ENCODE measurements around the gene CPN2.

Gene CPN2

DNA sequence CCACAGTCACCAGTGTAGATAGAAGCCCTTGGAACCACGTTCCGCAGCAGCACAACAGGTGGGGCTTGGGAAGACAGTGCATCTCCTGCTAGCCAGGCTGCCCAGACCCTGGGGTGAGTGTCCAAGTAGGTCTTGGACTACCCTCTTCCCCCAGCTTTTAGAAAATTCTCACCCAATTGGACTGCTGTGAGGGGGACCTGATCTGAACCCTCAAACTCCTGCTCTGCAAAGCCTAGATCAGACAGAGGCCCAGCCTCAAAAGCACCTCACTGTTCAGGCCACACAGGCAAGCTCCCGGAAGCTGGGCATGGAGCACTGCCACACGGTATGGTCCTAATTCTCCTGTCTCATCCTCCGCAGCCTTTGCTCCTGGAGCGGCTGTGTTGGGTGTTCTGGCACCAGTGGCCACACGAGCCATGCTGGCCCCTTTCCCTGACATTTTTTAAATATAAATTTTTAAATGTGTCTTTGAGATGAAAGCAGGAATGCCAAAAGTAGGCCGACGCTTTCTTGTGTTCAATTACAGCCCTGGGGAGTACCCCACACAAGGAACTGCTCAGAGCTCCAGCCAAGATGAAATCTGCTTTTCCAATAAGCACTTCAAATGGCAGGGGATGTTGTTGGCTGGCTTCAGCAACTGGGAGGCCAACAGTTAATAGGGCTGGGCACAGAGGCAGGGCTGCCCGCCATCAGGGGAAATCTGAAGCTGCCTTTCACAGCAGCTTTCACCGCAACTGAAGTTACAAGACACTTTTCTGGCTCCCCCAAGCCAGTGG is 40.9 kb downstream of the CPN2 start:
- DNase-seq, result no peak

DNA sequence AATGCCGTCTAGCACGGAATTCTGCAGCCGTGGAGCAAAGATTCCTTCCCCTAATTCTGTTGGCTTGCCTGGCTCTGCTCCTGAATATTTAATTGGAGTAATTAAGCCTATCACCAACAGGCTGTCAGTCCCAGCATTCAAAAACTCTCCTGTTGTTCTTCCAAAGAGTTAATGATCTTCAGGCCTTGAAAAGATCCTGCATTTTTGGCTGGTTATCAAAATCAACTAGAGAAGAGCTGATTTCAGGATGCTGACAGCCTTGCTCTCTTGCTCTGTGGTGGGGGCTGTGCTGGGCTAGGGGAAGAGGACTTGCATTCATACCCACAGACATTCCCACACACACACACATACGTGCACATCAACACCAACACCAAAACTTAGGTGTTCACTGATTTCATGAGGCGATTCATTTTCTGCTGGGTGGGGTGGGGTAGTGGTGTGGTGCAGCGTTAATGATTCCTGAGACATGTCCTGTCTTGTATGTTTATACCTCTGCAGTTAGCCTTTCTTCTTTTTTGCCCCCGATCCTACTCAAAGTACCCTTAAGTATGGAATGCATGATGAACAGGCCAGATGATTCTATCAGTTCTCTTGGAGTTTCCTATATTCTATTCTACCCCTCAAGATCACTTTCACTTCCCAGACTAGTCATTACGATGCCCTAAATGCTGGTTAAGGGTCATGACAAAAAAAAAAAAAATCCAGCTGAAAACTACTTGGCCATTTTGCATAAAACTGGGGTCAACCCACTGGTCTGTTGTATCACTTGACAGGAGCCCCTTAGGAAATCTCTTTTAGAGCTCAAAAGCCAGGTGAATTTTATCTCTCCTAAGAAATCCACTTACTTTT is 42.3 kb downstream of the CPN2 start:
- DNase-seq, result no peak

DNA sequence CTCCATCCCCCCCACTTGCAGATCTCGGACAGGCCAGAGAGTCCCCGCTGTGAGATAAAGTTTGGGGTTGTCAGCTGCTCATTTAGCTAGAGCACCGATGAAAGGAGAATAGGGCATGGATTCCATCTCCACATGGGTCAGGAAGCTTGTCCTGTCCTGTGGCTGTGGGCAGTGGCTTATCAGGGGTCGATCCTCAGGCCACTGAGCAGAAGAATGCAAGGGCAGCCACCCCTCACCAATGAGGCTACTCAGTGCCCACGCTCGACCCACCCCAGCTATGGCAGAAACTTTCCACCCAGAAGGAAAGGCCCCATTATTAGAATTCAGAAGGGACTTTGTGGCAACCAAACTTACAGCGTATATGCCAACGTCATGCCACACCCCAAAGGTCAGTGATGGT is 43.3 kb downstream of the CPN2 start:
- DNase-seq, result no peak

DNA sequence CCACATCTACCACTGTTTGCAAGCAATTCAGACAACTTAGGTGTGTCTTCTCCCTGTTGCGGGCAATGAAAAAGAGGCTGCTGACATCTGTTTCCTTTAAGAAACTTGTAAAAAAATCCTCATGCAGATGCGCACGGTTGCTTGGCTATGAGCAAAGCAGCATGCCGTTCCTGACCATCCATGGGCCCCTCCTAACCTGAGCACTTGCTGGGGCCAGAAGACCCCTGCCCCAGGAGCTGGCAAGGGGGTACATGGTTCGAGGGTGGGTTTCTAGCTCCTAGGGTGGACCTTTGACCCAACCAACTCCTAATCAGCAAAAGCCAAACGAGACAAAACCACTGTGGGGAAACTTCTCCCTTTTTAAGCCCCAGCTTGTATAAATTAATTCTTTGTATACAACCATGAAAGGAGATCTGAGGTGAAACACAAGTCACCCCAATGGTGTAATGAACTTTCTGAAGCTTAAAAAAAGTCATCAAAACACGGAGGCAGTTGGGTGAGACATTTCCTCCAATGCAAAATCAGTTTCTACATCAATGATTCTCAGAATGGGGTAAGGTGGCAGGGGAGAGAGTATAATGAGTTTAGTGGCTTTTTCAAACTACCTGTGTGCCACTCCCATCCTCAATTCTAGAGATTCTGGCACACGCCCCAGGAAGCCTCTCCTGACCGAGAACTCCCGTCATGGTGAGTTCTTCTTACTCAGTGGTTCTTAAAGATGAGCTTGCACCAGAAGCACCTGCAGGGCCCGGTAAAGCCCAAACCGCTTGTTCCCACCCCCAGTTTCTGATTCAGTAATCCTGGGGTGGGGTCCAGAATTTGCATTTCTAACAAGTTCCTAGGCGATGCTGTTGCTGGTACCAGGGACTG is 44.1 kb downstream of the CPN2 start:
- DNase-seq, result no peak

DNA sequence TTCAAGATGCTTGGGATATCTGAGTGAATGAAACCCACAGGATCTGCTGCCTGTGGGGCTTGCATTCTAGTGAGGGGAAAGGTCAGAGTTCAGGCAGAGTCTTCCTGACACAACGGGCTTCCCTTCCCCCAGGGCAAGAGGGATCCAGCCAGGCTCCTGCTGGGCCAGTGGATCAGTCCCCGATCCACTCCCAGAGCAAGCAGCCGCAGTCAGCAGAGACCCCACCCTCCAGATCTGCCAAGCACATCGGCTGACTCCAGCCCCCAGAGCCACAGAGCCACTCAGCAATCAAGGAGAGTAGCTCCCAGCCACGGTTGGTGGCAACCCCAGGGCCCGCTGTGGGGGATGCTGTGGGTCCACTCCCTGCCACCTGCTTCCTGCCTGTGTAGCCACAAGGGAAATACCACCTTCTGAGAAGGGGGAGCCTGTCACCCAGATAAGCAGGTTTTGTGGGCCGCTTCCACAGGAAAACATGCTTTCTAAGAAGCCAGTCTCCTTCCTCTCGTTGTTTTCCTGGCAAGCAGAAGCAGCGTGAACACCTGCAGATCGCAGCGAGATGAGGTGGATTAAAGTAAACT is 44.9 kb downstream of the CPN2 start:
- DNase-seq, result peak; percentile 24

DNA sequence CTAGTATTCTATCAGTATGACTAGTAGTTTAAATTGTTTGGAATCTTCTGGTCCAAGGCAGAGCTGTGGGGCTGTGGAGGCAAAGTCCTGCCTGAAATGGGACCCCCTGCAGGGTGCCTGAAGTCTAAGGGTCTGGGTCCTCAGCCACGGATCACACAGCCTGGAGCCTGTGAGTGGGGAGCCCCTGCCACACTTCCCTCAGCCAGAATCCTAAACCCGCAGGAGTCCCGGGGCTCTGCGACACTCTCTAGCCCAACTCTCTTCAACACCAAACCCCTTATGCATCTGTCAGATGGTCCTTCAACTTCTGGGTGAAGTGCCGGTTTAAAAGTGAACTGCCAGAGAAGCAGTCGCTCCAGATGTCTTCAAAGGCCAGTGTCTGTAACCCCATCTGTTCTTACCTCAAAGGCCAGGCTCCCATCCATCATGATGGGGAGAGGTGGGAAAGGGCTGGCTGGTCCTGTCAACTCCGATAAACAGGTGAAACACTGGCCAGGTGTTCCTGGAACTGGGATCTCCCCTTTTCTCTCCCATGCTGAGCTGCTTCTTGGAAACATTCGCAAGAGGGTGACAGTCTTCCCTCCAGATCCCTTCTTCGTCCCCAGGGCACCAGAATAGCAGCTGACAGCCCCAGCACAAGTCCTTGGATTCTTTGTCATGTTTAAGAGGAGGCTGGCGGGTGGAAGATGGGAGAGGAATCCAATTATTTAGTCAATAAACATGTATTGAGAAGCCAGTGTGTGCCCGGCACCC is 45.6 kb downstream of the CPN2 start:
- no peak for DNase-seq

DNA sequence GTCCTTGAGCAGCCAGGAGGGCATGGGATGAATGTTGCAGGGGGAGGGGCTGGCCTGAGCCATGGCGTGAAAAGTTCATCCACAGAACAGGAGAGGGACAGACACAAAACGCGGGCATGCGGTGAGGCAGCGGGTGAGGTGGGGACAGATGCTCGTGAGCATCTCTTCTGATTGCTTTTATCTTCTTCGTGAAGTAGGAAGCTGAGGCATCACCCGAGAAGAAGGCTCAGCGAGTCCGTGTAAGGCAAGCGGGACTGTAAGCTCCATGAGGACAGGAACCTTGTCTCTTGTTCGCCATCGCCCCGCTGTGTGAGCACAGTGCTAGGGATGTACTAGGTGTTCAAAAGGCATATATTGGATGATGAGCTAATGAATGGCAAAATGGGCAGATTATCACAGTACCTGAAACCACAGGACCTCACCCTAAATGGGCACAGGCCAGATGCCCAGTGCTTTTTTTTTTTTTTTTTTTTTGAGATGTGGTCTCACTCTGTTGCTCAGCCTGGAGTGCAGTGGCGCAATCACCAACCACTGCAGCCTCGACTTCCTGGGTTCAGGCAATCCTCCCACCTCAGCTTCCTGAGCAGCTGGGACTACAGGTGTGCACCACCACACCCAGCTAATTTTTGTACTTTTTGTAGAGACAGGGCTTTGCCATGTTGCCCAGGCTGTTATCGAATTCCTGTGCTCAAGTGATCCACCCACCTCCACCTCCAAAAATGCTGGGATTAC is 46.8 kb downstream of the CPN2 start:
- no peak for DNase-seq

DNA sequence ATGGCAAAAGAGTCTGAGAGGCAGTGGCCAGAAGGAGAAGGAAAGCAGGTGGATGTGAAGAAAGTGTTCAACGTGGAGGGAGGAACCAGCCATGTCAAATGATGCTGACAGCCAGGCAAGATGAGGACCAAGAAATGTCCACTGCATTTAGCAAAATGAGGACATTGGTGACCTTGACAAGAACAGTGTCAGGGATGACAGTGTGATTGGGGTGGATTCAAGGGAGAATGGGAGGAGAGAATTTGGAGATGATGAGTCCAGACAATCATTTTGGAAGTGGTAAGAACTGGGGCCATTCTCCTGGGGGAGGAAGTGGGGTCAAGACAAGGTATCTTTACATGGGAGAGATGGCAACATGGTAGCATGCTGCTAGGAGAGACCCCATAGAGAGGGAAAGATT is 47.4 kb downstream of the CPN2 start:
- no peak for DNase-seq

DNA sequence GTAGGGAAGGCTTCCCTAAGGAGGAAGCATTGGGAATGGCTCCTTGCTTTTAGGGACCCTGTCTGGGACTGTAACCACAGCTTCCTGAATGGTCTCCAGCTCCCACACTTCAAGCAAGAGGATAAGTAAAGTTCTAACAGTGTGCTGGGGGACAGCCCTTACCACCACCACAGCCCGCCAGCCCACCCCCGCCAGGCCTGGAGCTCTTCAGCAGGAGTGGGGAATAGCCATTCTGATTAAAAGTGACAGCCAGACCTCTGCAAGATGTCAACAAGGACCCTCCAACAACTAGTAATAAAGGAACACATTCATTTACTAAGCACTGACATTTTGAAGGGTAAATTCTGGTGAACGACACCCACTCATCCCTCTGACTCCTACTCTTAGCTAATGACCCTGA is 49.4 kb downstream of the CPN2 start:
- no peak for DNase-seq

DNA sequence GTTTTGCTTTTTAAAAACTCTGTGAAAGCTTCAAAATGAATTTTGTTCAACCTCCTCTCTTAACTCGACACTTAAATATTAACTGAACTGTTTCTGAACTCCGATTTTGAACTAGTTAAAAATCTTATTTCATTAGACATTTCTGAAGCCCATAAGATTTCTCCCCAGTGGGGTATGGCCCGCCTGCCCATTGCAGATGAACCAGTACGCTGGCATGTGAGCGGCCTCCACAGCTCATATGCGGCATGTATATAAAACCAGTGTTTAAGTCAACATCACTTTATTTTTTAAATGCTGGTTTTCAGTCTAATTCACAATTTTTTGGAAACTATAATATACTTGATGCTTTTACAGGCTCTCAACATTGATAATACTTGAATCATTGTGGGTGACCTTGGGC is 50.2 kb downstream of the CPN2 start:
- no peak for DNase-seq

DNA sequence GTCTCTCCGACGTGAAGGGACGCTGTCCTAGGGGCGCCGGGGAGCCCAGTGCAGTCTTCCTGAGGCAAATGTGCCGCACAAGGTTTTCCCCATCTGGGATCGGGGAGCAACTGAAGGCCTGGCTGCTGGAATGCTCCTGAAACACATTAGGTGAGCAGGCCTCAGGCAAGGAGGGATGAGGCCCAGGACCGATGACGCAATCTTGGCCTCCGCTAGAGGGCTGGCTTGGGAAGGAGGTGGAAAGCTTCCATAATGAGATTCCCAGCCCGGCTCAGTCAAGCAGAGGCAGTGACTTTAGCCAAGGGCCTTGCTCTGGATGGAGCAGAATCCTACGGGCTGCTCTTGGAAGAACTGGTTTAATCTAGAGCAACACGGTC is 50.8 kb downstream of the CPN2 start:
- no peak for DNase-seq

DNA sequence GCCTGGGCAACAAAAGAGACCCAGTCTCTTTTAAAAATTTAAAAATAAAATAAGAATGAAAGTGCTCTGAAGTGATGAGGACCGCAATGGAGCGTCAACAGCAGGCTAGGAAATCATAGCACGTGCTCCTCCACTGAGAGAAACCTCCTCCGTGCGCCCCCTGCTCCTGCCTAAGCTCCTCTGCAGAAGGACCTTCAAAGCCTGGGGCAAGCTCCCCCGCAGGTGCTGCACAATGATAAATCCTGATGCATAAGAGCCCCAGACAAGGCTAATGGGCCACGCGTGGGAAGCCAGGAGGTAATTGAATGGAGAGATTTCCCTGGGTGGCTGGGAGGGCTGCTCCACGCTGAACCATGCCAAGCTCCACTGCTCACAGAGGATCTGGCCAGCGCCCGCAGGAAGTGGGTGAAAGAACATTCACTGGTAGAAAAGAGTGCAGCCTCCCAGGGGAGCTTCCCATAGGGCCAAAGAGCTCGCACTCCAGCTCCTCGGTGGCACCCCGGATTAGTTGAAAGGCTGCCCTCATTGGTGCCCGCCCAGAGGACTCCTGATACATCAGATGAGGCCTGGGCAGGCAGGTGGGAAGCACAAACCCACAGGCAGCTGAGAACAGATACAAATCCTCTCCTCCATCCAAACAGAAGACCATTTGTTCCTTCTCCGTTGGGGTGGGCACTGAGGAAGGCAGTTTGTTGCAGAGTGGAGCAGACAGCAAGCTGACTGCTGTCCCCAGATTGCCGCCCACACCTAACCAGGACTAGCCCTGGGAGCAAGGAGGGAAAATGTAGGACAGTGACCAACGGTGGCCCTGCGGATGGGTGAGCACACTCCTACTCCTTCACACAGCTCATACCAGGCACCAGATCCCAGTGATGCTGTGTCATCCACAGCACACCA is 52.5 kb downstream of the CPN2 start:
- DNase-seq, result no peak

DNA sequence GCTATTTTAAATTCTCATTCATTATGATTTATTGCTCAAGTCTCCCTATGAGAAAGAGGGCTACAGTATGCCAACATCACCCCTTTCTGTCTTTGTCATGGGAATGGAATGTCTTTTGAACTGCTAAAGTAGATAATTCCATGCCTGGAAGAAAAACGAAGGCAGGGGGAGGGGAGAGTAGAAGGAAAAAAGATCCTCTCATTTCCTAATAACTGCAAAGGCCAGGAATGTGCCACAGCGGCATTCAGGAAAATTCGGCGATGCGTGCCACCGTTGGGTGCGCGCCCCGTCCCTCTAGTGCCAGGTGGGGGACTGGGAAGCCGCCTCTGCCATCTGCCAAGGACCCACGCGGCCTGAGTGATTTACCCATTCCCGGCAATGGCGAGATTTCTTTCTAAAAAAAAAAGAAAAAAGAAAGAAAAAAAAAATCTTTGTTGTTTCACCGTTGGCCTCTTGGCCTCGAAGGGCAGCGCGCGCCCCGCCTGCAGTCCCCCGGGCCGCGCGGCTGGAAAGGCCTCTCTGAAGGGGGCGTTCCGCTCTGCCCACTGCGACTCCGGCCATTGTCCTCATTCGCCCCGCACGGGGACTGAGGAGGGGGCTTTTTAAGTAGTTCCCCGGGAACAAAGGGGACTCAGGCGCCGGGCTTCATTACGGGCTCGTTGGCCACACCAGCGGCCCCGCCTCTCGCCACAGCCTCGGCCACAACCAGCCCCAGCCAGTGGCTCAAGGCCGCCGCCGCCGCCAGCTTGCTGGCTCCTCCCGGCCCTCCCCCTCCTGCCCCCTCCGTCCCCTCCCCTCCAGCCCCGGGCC is 54.5 kb downstream of the CPN2 start:
- no peak for DNase-seq

DNA sequence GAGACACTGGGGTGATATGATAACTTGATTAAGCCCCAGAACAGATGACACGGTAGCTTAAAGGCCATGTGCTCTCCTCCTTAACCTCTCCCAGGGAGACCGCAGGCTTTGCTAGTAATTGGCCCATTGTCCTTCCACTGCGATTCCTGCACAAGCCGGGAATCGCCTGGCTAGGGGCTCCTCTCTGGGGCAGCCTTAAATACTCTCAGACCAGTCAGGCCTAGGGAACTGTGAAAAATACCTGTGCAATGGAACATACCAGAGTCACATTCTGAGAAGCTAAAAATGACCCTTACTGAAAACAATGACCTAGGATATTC is 56.3 kb downstream of the CPN2 start:
- DNase-seq, result no peak

DNA sequence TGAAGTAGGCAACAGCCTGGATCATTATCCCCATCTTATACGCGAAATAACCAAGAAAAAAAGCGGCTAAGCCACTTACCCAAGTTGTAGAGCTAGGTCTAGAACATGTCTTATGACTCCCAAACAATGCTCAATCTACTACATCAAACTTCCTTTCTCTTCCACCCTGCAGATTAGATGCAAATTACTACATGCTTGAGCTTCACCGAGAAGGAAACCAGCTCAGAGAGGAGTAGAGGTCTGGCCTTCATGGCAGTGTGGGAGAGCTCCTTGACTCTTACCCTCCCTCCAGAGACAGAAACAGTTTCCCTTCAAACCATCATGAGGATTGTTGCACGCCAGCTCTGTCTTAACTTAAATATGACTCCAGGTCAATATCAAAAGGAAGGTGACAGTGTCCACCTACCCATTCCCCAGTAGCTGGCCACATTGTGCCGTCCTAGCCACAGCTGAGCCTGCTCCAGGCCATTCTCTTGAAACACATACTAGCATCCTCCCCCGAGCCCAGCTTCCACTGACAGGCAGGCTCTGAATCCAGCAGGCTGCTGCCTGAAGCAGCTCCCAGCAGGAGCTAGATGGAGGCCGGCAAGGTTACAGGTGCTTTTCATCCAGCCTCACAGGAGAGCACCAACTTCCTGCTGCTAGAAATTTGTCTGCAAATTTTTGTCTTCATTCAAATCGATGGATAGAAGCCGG is 56.8 kb downstream of the CPN2 start:
- DNase-seq, result no peak

DNA sequence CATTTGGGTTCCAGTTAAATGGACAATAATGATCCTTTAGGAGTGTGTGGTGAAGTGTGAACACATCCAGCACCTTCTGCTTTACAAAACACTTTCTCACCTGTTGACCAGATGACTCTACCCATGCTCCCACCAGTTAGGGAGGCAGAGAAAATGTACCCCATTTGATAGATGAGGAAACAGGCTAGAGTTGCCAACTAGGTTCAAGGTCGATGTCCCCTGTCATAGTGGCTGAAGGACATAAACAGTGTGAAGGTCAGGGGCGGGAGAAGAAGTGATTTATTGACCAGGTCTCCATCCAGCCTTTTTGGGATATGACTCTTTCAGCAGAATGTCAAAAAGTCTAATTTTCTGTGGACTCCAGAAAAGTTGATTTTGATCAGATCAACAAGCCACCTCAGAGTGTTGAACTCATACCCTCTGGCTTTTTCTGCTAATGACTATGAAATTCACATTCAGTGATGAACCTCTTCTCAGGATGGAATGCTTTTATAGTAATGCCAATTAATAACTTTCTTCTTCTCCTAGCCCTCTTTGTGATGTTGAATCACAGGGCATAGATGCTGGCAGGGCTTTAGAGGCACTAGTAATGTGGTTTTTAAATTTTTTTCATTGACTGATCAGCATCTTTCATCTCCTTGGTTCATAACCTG is 57.5 kb downstream of the CPN2 start:
- no peak for DNase-seq

DNA sequence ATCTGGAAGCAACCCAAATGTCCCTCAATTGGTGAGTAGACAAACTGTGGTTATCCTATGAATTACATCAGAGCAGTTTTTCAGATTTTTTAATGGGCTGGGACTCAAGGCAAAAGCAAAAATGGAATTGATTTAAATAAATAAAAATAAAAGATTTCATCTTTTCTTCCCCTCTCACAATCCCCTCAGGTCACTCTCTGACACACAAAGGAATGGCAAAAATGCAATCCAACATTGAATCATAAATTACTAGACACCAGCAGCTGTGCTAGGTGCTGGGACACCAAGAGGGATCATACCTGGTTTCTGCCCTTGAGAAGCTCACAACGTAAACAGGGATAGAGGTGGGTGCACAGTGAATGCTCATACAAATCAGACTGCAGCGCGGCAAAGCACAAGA is 58.8 kb downstream of the CPN2 start:
- no peak for DNase-seq
